Measurements from ENCODE around the gene CCL17.

GRCh38 chr16:57435838-57436237 is 31.3 kb downstream of the CCL17 start:
- TF ChIP-seq, protein P1, sequence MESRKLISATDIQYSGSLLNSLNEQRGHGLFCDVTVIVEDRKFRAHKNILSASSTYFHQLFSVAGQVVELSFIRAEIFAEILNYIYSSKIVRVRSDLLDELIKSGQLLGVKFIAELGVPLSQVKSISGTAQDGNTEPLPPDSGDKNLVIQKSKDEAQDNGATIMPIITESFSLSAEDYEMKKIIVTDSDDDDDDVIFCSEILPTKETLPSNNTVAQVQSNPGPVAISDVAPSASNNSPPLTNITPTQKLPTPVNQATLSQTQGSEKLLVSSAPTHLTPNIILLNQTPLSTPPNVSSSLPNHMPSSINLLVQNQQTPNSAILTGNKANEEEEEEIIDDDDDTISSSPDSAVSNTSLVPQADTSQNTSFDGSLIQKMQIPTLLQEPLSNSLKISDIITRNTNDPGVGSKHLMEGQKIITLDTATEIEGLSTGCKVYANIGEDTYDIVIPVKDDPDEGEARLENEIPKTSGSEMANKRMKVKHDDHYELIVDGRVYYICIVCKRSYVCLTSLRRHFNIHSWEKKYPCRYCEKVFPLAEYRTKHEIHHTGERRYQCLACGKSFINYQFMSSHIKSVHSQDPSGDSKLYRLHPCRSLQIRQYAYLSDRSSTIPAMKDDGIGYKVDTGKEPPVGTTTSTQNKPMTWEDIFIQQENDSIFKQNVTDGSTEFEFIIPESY (IDR thresholded peaks at IDR 0.05) = no peak
- TF ChIP-seq GABPA (IDR thresholded peaks at IDR 0.05 in 1 of 2, conservative IDR thresholded peaks at IDR 0.05 in 1 of 2) (no peak), CTCF (IDR thresholded peaks at IDR 0.05; ENCODE audit: low read depth, low read length, missing input control) (no peak), FOXA1 (IDR thresholded peaks at IDR 0.05) (no peak), YY1 (IDR thresholded peaks at IDR 0.05) (no peak)
